HL-60 (cell line): ENCODE measurements around the gene MORF4L1.

Experiments
- GABPA ChIP-seq: IDR thresholded peaks from 2 replicates; pipeline ENCODE4 v1.6.1; 2012; ENCODE audit warnings: low read depth
- POLR2AphosphoS5 ChIP-seq: IDR thresholded peaks from 2 replicates; pipeline ENCODE4 v1.6.1; 2012; ENCODE audit warnings: low read depth
- SPI1 ChIP-seq: IDR thresholded peaks from 2 replicates; pipeline ENCODE4 v1.6.1; 2012; ENCODE audit warnings: low read depth, mild to moderate bottlenecking, borderline replicate concordance
- TF ChIP-seq, protein P1 (sequence below): IDR thresholded peaks from one replicate; pipeline ENCODE4 v1.5.1; 2011; ENCODE audit warnings: low read length, control low read depth, inconsistent platforms; ENCODE audit not compliant: insufficient read depth

DNA sequence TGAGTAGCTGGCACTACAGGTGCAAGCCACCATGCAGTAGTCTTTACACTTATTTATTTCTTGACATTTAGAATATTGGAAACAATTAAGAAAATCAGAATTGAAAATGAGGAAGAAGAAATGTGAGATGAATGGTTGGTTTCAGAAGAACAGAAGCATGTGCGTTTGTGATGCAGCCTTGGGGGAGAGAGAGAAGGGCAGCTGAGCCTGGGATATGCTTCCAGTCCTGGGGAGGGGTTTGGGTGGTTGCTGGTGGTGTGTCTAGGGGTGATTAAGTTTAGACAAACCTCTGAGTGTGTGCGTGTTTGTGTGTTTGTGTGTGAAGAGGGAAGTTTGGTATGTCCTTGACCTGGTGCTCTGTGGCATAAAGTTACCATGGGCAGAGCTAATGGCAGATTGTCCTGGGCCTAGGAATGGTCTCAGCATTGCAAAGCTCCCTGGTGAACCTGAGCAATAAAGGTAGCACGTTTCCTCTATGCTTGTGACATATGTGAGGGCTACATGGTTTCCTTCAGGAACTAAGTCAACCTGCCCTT, 36.5 kb downstream of the MORF4L1 start:
- TF ChIP-seq, protein P1, sequence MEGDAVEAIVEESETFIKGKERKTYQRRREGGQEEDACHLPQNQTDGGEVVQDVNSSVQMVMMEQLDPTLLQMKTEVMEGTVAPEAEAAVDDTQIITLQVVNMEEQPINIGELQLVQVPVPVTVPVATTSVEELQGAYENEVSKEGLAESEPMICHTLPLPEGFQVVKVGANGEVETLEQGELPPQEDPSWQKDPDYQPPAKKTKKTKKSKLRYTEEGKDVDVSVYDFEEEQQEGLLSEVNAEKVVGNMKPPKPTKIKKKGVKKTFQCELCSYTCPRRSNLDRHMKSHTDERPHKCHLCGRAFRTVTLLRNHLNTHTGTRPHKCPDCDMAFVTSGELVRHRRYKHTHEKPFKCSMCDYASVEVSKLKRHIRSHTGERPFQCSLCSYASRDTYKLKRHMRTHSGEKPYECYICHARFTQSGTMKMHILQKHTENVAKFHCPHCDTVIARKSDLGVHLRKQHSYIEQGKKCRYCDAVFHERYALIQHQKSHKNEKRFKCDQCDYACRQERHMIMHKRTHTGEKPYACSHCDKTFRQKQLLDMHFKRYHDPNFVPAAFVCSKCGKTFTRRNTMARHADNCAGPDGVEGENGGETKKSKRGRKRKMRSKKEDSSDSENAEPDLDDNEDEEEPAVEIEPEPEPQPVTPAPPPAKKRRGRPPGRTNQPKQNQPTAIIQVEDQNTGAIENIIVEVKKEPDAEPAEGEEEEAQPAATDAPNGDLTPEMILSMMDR, result no peak
- TF ChIP-seq POLR2AphosphoS5, result no peak; the same call in 1 of the 2 replicates
- no peak for TF ChIP-seq GABPA
- no peak for TF ChIP-seq SPI1
